ENCODE results near the gene DOCK2.

The DOCK2 gene

DNA sequence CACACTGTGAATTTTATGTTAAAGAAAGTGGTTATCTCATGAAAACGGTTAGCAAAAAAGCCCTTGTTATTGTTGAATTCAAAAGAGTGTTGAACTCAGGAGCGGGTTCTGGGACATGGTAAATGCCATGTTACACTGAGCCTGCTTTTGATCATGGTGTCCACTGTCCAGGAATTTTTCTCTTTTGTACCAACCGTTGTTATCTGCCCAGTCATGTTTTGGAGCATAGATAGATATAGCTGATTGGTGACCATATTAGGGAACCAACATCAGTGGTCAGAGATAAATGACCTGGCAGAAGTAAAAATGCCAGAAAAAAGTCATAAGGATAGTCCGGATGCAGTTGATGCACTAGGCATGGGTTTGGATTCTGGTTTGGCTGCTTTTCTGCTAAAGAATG, 29.3 kb downstream of the DOCK2 start (continued):
- TF ChIP-seq, protein P1, sequence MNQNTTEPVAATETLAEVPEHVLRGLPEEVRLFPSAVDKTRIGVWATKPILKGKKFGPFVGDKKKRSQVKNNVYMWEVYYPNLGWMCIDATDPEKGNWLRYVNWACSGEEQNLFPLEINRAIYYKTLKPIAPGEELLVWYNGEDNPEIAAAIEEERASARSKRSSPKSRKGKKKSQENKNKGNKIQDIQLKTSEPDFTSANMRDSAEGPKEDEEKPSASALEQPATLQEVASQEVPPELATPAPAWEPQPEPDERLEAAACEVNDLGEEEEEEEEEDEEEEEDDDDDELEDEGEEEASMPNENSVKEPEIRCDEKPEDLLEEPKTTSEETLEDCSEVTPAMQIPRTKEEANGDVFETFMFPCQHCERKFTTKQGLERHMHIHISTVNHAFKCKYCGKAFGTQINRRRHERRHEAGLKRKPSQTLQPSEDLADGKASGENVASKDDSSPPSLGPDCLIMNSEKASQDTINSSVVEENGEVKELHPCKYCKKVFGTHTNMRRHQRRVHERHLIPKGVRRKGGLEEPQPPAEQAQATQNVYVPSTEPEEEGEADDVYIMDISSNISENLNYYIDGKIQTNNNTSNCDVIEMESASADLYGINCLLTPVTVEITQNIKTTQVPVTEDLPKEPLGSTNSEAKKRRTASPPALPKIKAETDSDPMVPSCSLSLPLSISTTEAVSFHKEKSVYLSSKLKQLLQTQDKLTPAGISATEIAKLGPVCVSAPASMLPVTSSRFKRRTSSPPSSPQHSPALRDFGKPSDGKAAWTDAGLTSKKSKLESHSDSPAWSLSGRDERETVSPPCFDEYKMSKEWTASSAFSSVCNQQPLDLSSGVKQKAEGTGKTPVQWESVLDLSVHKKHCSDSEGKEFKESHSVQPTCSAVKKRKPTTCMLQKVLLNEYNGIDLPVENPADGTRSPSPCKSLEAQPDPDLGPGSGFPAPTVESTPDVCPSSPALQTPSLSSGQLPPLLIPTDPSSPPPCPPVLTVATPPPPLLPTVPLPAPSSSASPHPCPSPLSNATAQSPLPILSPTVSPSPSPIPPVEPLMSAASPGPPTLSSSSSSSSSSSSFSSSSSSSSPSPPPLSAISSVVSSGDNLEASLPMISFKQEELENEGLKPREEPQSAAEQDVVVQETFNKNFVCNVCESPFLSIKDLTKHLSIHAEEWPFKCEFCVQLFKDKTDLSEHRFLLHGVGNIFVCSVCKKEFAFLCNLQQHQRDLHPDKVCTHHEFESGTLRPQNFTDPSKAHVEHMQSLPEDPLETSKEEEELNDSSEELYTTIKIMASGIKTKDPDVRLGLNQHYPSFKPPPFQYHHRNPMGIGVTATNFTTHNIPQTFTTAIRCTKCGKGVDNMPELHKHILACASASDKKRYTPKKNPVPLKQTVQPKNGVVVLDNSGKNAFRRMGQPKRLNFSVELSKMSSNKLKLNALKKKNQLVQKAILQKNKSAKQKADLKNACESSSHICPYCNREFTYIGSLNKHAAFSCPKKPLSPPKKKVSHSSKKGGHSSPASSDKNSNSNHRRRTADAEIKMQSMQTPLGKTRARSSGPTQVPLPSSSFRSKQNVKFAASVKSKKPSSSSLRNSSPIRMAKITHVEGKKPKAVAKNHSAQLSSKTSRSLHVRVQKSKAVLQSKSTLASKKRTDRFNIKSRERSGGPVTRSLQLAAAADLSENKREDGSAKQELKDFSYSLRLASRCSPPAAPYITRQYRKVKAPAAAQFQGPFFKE (tag by site-specific recombination; IDR thresholded peaks at IDR 0.05; ENCODE audit: borderline replicate concordance) = no peak
- TF ChIP-seq HOXC10 (CRISPR knock-in tag; IDR thresholded peaks at IDR 0.05) = no peak
- TF ChIP-seq ZNF223 (tag by site-specific recombination; IDR thresholded peaks at IDR 0.05) = no peak
- no peak for TF ChIP-seq WT1 (tag by site-specific recombination; IDR thresholded peaks at IDR 0.05)
- TF ChIP-seq TRIM28 (IDR thresholded peaks at IDR 0.05; ENCODE audit: borderline replicate concordance, low read length) = no peak
- no peak for TF ChIP-seq ZNF132 (tag by site-specific recombination; IDR thresholded peaks at IDR 0.05; ENCODE audit: borderline replicate concordance)

DNA sequence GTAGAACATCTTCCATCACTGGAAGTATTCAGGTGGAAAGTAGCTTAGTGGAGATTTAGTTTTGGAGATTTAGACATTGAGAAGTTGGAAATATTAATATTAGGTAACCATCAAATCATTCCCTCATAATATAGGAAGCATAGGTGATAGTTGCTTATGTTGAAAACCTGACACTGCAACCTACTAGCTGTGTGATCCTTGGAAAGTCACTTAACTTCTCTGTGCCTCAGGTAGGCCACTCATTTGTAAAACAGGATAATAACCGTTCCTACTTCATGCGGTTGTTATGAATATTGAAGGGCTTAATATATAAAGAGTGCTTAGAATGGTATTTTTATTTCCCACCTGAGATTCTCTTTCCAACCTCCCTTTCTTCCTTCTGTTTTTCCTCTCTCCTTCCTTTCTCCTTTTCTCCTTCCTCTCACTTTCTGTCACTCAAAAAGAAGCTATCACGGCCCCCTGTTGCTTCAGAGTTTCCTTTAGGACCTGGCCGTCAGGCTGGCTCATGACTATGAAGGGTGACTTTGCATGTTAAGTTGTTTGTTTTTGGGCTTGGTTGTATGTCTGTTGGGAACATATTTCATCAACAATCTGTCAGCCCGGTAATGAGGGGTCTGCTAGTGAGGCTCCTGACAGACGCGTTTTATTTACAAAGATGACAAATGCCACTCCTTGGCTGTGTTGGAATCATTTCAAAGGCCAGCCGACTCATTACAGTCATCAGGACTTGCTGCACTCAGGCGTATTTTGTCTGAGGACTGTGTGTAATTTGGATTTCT, 31.0 kb downstream of the DOCK2 start:
- no peaks in the 10 kb centered on the region for H3K9me3 ChIP-seq (ENCODE audit: control insufficient read depth, insufficient read depth, low read depth, low read length)
- TF ChIP-seq, protein P2, sequence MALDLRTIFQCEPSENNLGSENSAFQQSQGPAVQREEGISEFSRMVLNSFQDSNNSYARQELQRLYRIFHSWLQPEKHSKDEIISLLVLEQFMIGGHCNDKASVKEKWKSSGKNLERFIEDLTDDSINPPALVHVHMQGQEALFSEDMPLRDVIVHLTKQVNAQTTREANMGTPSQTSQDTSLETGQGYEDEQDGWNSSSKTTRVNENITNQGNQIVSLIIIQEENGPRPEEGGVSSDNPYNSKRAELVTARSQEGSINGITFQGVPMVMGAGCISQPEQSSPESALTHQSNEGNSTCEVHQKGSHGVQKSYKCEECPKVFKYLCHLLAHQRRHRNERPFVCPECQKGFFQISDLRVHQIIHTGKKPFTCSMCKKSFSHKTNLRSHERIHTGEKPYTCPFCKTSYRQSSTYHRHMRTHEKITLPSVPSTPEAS (tag by site-specific recombination; IDR thresholded peaks at IDR 0.05) = no peak
- peak; percentile 36; the same call in 1 of the 2 replicates for TF ChIP-seq ZBTB8A (tag by site-specific recombination; IDR thresholded peaks at IDR 0.05)
- peak; percentile 26; the same call in 1 of the 2 replicates for TF ChIP-seq ZNF335 (tag by site-specific recombination; conservative IDR thresholded peaks at IDR 0.05)
- TF ChIP-seq ZIC2 (tag by site-specific recombination; IDR thresholded peaks at IDR 0.05) = no peak
- no peak for TF ChIP-seq ZNF155 (tag by site-specific recombination; IDR thresholded peaks at IDR 0.05)
- no peak for TF ChIP-seq ZNF830 (tag by site-specific recombination; IDR thresholded peaks at IDR 0.05; ENCODE audit: low read depth)
- TF ChIP-seq ZNF426 (tag by site-specific recombination; IDR thresholded peaks at IDR 0.05) = no peak
- peak; percentile 65; the same call in 1 of the 2 replicates for TF ChIP-seq SCRT2 (tag by site-specific recombination; IDR thresholded peaks at IDR 0.05)
- peak; percentile 70 for TF ChIP-seq OSR2 (tag by site-specific recombination; IDR thresholded peaks at IDR 0.05)
- TF ChIP-seq ZNF629 (tag by site-specific recombination; IDR thresholded peaks at IDR 0.05) = 0 out of 2 replicates have a peak, but pooled peaks have one; percentile 33
- TF ChIP-seq ZNF366 (tag by site-specific recombination; conservative IDR thresholded peaks at IDR 0.05) = peak; percentile 43
- TF ChIP-seq ZNF621 (tag by site-specific recombination; IDR thresholded peaks at IDR 0.05) = no peak
- TF ChIP-seq PRDM1 (tag by site-specific recombination; IDR thresholded peaks at IDR 0.05) = peak; percentile 84
- no peak for TF ChIP-seq ZNF776 (tag by site-specific recombination; IDR thresholded peaks at IDR 0.05; ENCODE audit: borderline replicate concordance)
- TF ChIP-seq FEZF1 (tag by site-specific recombination; IDR thresholded peaks at IDR 0.05) = peak; percentile 13; the same call in 1 of the 2 replicates
- peak; percentile 47 for TF ChIP-seq WT1 (tag by site-specific recombination; IDR thresholded peaks at IDR 0.05)
- TF ChIP-seq, protein P3, sequence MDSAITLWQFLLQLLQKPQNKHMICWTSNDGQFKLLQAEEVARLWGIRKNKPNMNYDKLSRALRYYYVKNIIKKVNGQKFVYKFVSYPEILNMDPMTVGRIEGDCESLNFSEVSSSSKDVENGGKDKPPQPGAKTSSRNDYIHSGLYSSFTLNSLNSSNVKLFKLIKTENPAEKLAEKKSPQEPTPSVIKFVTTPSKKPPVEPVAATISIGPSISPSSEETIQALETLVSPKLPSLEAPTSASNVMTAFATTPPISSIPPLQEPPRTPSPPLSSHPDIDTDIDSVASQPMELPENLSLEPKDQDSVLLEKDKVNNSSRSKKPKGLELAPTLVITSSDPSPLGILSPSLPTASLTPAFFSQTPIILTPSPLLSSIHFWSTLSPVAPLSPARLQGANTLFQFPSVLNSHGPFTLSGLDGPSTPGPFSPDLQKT (IDR thresholded peaks at IDR 0.05; ENCODE audit: borderline replicate concordance, low read depth, low read length) = no peak
- no peak for TF ChIP-seq ZFP3 (tag by site-specific recombination; IDR thresholded peaks at IDR 0.05; ENCODE audit: low read depth)
- no peak for TF ChIP-seq ZNF707 (tag by site-specific recombination; IDR thresholded peaks at IDR 0.05)
- peak; percentile 96 for TF ChIP-seq SP7 (tag by site-specific recombination; IDR thresholded peaks at IDR 0.05)
- TF ChIP-seq ZSCAN16 (tag by site-specific recombination; IDR thresholded peaks at IDR 0.05) = no peak
- H3K27ac ChIP-seq (ENCODE audit: extremely low read depth, low read depth, low read length) = no peak overlapping the region
- no peaks in the 10 kb centered on the region for H3K4me1 ChIP-seq (ENCODE audit: control insufficient read depth, insufficient read depth, low read length)
- POLR2A ChIA-PET = no interaction called here
- CTCF ChIA-PET = interaction anchor here (1.0 kb wide), 1 partner anchor 9 kb away, joined by 4 read pairs; no protein-coding TSS in a partner anchor
- H3K36me3 ChIP-seq (ENCODE audit: control insufficient read depth in 2 of 2, insufficient read depth in 1 of 2, low read length in 2 of 2) = no peaks in the 10 kb centered on the region
- no peak overlapping the region for H3K4me3 ChIP-seq (ENCODE audit: low read depth, low read length)

All from HEK293 (cell line).